ENCODE data around the gene GOSR2.
"Not testable (repeated sequence)": the region's sequence is repeated elsewhere in the genome, so short reads cannot be mapped to it uniquely, and the experiment has no call there.

Gene GOSR2

GRCh38 chr17:46894024-46894423 is 28.9 kb upstream of the GOSR2 start:
- no peak for DNase-seq (ENCODE audit: low spot score)

DNA sequence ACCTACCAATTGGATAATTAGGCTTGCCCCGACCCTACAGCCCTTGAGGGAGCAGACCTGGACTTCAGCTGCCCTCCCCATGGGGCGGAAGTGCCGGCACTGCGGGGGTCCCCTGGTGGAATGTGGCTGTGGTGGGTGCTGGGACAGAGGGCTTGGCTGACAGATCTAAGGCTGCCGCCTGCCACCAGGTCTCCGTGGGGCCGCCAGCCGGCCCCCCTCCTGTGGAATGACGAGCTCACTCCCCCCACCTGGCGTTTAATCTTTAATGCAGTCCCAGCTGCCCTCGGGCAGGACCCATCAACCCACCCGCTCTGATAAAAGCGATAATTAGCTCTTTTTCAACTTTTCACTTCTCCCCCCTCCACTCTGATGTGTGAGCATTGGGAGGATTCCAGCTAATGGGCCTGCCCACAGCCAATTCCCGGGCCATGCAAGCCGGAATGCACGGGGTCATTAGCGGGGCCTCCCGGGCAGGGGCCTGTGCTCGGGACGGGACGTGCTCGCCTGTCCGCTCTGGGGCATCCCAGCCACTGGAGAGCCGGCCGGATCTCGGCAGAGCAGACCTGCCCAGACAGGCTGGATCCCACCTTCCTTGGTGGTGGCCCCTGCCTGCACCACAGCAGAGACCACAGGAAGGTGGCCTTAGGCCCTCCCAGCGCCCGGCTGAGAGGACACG is 28.3 kb upstream of the GOSR2 start:
- DNase-seq (ENCODE audit: low spot score) = no peak

- DNase-seq (ENCODE audit: low spot score) = no peak
These were observed 27.8 kb upstream of the GOSR2 start for GRCh38 chr17:46895171-46895570.

- no peak for DNase-seq (ENCODE audit: low spot score)
These were observed 26.0 kb upstream of the GOSR2 start for GRCh38 chr17:46896991-46897390.

DNA sequence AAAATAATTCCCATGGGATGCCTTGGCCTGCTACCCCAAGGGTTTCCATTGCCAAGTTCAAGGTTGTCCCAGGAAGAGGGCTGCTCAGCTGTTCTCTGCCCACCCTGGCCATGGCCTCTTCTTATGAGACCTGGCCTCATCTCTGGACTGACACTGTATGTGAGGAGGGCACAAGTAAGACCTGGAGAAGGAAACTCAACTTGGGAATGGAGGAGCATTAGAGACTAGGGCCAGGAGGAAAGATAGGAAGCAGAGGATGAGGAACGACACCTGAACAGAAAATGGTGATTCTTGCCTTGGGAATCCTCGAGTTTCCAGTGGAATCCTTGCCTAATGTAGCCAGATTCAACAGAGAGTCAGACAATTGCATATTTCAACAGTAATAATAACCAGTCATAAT is 24.6 kb upstream of the GOSR2 start:
- DNase-seq (ENCODE audit: low spot score) = no peak

DNA sequence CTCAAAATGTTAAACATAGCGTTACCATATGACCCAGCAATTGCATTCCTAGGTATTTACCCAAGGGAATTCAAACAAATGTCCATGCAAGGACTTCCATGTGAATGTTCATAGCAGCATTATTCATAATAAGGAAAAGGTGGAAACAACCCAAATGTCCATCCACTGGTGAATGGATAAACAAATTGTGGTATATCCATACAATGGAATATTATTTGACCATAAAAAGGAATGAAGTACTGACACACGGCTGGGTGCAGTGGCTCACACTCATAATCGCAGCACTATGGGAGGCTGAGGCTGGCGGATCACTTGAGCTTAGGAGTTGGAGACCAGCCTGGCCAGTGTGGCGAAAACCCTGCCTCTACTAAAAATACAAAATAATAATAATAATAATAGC is 24.1 kb upstream of the GOSR2 start:
- no peak for DNase-seq (ENCODE audit: low spot score)

DNA sequence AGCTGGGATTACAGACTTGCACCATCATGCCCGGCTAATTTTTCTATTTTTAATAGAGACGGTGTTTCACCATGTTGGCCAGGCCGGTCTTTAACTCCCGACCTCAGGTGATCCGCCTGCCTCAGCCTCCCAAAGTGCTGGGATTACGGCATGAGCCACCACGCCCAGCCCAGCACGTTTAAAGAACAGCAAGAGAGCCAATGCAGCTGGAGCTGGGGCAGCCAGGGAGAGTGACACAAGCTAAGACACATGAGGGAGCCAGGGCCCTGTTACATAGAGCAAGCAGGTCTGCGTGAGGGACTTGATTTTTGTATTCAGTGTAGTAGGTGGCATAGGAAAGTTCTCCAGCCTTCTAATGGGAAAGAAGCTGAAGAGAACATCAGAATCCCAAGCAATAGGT is 21.7 kb upstream of the GOSR2 start:
- no peak for DNase-seq (ENCODE audit: low spot score)

- DNase-seq (ENCODE audit: low spot score) = no peak
These were observed 18.9 kb upstream of the GOSR2 start for GRCh38 chr17:46903762-46904672.

DNA sequence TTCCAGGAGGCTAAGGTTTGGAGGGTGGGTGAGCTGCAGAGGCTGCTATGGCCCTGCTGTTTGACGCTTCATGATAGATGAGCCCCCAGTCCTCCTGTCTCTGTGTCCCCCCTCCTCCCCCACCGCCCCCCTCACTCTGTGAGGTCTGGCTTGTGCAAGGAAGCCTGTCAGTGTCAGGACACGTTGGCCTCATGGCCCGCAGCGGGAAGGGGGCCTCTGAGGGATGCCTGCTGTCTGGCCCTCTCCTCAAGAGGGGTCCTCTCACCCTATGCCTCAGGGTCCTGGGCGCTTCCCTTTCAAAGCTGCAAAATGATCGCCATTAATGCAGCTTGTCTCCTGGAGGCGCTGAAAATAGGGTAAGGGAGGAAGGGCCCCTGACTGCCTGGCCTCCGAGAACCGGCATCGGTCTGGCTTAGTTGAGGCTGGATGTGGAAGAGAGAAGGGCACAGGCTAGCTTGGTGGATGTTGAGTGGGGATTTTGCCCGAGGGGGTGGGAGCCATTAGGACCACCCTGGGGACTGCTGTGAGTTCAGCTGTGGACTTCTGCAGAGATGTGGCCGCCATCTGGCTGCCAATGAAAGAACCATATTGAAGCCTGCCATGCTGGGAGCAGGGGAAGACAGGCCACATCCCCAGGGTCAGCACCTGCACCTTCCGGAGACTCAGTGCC is 14.8 kb upstream of the GOSR2 start:
- DNase-seq (ENCODE audit: low spot score) = no peak

GRCh38 chr17:46910179-46910927 is 12.6 kb upstream of the GOSR2 start:
- DNase-seq (ENCODE audit: low spot score) = no peak

DNA sequence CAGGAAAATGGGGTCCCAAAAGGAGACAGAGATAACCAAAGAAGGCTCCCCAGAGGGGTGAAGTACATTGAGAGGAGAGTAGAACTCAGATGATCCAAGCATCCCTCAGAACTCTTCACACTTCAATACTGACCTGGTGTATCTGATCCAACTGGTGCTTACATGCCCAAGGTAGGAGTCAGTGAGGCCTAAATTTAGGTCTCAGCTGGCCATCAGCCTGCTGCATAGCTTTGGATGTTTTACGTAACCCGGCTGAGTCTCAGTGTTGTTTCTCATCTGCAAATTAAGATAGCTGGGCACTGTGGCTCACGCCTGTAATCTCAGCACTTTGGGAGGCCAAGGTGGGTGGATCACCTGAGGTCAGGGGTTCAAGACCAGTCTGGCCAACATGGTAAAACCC is 11.6 kb upstream of the GOSR2 start:
- DNase-seq (ENCODE audit: low spot score) = no peak

- no peak for DNase-seq (ENCODE audit: low spot score)
These were observed 7.4 kb upstream of the GOSR2 start for GRCh38 chr17:46915596-46915995.

DNA sequence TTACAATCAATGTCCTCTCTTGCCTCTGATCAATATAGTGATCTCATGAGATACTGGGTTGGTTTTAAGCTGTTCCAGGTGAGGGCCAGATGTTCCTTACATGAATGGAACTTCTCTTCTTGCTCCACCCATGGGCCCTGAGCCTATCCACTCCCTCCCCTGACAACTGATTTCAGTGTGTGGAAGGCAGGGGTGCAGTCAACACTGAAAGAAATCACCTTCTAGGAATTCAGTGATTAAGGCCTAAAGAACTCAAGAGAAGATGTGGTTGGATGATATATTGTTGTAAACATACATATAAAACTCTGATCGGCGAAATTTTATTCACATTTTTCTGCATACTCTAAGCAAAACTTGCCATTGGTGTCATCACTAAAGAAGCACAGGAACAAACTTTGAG is 6.7 kb upstream of the GOSR2 start:
- DNase-seq (ENCODE audit: low spot score) = no peak

DNA sequence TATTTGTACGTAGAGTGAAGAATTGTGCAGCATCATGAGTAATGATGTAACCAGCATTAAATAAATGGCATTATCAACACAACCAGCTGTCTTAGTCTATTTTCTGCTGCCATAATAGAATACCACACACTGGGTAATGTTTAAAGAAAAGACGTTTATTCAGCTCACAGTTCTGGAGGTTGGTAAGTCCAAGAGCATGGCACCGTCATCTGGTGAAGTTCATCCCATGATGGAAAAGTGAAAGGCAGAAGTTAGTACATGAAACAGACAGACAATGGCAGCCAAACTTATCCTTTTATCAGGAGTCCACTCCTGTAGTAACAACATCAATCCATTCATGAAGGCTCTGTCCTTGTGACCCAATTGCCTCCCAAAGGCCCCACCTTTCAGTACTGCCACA is 6.3 kb upstream of the GOSR2 start:
- DNase-seq (ENCODE audit: low spot score) = no peak

DNA sequence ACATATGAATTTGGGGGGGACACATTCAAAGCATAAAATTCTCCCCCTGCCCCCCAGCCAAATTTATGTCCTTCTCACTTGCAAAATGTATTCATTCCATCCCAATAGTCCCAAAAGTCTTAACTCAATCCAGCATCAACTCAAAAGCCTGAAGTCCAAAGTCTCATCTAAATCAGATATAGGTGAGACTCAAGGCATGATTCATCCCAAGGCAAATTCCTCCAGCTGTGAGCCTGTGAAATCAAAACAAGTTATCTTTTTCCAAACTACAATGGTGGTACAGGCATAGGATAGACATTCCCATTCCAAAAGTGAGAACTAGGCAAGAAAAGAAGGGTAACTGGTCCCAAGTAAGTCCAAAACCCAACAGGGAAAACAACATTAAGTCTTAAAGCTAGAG is 5.9 kb upstream of the GOSR2 start:
- DNase-seq (ENCODE audit: low spot score) = no peak

DNA sequence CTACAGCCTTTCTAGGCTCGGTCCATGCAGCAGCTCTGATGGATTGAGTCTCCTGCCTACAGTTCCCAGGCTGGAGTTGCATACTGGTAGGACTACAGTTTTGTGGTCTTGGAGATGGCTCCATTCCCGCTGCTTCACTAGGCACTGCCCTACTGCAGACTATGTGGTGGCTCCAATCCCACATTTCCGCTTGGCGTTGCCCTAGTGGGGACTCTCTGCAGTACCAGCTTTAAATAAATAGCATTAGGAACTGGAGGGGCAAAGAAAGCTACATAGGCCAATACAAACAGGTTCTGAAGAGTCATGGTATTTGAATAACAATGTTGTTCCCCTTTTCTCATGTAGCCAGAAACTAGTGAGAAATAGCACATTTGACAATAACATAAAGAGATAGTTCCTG is 5.4 kb upstream of the GOSR2 start:
- DNase-seq (ENCODE audit: low spot score) = no peak

GRCh38 chr17:46921962-46922361 is 998 bp upstream of the GOSR2 start:
- DNase-seq (ENCODE audit: low spot score) = not testable (repeated sequence)

- DNase-seq (ENCODE audit: low spot score) = no peak
These were observed 515 bp upstream of the GOSR2 start for GRCh38 chr17:46922487-46922803.

DNA sequence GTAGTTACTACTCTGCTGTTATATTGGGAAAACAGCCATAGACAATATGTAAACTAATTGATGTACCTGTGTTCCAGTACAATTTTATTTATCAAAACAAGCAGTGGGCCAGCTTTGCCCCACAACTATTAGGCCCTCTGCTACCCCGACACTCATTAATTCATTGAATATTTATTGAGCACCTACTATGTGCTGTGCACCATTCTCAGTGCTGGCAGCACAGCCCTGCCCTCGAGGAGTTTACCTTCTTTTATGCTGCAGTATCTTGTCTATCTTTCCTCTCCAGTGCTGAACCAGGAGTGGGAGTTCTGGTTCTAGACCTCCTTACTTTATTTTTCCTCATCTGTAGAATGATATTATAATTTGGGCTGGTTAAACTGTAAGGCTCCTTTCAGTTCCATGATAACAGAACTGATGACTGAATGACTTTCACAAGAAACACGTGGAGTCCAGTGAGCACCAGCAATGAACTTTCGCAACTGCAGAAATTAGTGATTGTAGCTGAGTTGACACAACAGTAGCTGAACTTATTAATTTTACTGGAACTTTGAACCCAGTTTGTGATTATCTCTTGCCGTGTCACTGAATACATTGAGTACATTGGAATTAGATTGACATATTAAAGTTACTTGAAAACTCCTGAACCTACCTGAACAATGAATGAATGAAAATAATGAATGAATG is 2.4 kb downstream of the GOSR2 start:
- DNase-seq (ENCODE audit: low spot score) = no peak

GRCh38 chr17:46928467-46929261 is 5.7 kb downstream of the GOSR2 start:
- no peak for DNase-seq (ENCODE audit: low spot score)

DNA sequence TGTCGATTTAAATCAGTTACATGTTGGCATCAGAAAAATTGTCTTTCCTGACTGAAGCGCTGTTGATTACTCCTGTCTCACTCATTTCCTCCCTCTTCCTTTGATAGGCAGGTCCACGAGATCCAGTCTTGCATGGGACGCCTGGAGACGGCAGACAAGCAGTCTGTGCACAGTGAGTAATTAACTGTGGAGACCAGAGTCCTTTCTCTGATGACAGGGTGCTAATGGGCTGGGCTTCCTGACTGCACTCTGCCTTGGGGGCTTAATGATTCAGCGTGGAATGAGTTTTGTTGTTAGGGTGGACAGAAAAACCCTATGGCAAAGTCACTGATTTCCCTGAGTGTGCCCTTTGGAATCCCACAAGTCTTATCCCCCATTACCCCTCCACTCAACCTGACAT is 6.5 kb downstream of the GOSR2 start:
- no peak for DNase-seq (ENCODE audit: low spot score)

All from putamen (tissue), 1 donor.